ENCODE results near the gene SEMA3B. TPM values are rescaled to one million over a fixed set of nuclear protein-coding genes. Genes with fewer than 3 reads are reported as not detected.

The SEMA3B gene
- total RNA-seq, 1 experiment from 2014 or later, result 6.4 TPM

DNA sequence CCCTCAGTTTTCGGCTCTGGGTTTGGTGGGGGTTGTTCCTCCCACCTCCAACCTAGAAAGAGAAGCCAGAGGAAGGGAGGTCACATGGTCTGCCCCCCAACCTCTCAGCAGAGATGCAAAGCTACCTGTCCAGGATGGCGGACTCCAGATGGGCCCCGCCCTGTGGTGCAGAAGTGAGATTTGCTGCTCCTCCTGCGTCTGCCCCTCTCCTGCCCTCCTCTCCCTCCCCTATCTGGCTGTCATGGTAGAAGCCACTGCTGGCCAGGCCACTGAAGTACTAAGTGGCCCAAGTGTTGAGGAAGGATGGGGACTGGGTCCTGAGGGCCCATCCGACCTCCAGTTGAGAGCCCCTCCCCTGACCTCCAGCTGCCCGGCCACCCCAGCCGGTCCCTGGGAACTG, 2.1 kb upstream of the SEMA3B start:
- Histone ChIP-seq H2AK5ac (ENCODE audit: insufficient read length, low read length) (no peak overlapping the region), H3K4me2 (ENCODE audit: insufficient read depth, insufficient read length, low read length) (no peak overlapping the region), H3K9me3 (ENCODE audit: control insufficient read depth, low read depth, low read length) (no peaks in the 10 kb centered on the region)

More for the DNA sequence above, 2.1 kb upstream of the SEMA3B start:
- Histone ChIP-seq H4K8ac (replicated peaks; ENCODE audit: insufficient read length, low read depth, low read length) (no peak overlapping the region), H3K79me2 (ENCODE audit: insufficient read depth, low read length) (no peaks in the 10 kb centered on the region), H4K5ac (ENCODE audit: insufficient read length, low read depth, low read length) (no peak overlapping the region), H2BK15ac (ENCODE audit: low read depth, low read length) (no peak overlapping the region), H3K27me3 (ENCODE audit: insufficient read depth, low read length) (no peaks in the 10 kb centered on the region), H3K27ac (ENCODE audit: insufficient read length, low read depth, low read length) (no peak overlapping the region), H3K4me1 (ENCODE audit: insufficient read depth, low read length) (peaks cover 5% of the 10 kb centered on the region; the same call in 1 of the 2 replicates), H3K79me1 (ENCODE audit: insufficient read depth, low read depth, low read length, poor library complexity, severe bottlenecking) (no peaks in the 10 kb centered on the region), H3K9ac (ENCODE audit: extremely low read depth, insufficient read length, low read length) (no peak overlapping the region), H3K14ac (ENCODE audit: insufficient read depth, low read length) (no peak overlapping the region), H4K91ac (ENCODE audit: insufficient read length, low read depth, low read length) (no peak overlapping the region), H4K20me1 (ENCODE audit: control insufficient read depth, insufficient read depth, insufficient read length) (no peaks in the 10 kb centered on the region), H3T11ph (ENCODE audit: low read length) (no peak overlapping the region), H3K4ac (ENCODE audit: low read depth, low read length) (no peak overlapping the region), H3K56ac (ENCODE audit: insufficient read length, low read depth, low read length) (no peak overlapping the region), H2AFZ (ENCODE audit: low read length) (no peak overlapping the region), H2BK12ac (ENCODE audit: insufficient read length, low read depth, low read length) (no peak overlapping the region), H3K23ac (ENCODE audit: insufficient read length, low read depth, low read length) (no peak overlapping the region), H2BK5ac (ENCODE audit: insufficient read length, low read length) (no peak overlapping the region), H3K18ac (ENCODE audit: insufficient read length, low read depth, low read length) (no peak overlapping the region), H2BK120ac (ENCODE audit: low read depth, low read length, poor library complexity, severe bottlenecking) (no peak overlapping the region), H2BK20ac (ENCODE audit: low read depth, low read length, poor library complexity, severe bottlenecking) (no peak overlapping the region), H3K23me2 (ENCODE audit: insufficient read length, low read depth, low read length, poor library complexity, severe bottlenecking) (no peaks in the 10 kb centered on the region)
- Mint-ChIP-seq H3K27ac (no peak overlapping the region), H3K27me3 (ENCODE audit: low read depth) (peaks cover 5% of the 10 kb centered on the region), H3K36me3 (ENCODE audit: insufficient read depth in 1 of 3, low read depth in 3 of 3) (no peaks in the 10 kb centered on the region), H3K4me3 (no peak overlapping the region), H3K9me3 (no peaks in the 10 kb centered on the region), H3K4me1 (peaks cover 48 to 66% of the 10 kb centered on the region in 2 experiments)
- no peak for DNase-seq
- TF ChIP-seq, protein P1, sequence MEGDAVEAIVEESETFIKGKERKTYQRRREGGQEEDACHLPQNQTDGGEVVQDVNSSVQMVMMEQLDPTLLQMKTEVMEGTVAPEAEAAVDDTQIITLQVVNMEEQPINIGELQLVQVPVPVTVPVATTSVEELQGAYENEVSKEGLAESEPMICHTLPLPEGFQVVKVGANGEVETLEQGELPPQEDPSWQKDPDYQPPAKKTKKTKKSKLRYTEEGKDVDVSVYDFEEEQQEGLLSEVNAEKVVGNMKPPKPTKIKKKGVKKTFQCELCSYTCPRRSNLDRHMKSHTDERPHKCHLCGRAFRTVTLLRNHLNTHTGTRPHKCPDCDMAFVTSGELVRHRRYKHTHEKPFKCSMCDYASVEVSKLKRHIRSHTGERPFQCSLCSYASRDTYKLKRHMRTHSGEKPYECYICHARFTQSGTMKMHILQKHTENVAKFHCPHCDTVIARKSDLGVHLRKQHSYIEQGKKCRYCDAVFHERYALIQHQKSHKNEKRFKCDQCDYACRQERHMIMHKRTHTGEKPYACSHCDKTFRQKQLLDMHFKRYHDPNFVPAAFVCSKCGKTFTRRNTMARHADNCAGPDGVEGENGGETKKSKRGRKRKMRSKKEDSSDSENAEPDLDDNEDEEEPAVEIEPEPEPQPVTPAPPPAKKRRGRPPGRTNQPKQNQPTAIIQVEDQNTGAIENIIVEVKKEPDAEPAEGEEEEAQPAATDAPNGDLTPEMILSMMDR (conservative IDR thresholded peaks at IDR 0.05), result no peak
- no CpG with 5 or more reads among the region's 7 CpGs for WGBS (ENCODE audit: extremely low coverage, insufficient read length, low lambda C conversion rate)
